Stimulated activated CD4-positive, alpha-beta T cell treated with anti-CD3 and anti-CD28 coated beads, Interleukin-1b, Interleukin-23, amount 100 ng/mL, for 24 hours (primary cell): Measurements from ENCODE around the gene STAG3.
"Not testable (repeated sequence)": the region's sequence is repeated elsewhere in the genome, so short reads cannot be mapped to it uniquely, and the experiment has no call there.

Experiments used
- DNase-seq, 4 experiments: peaks; one replicate each; pipeline ENCODE4 v3.0.0-alpha.2; 2020; ENCODE audit warnings: low read depth in 4 of 4, low spot score in 1 of 4

The STAG3 gene, protein sequence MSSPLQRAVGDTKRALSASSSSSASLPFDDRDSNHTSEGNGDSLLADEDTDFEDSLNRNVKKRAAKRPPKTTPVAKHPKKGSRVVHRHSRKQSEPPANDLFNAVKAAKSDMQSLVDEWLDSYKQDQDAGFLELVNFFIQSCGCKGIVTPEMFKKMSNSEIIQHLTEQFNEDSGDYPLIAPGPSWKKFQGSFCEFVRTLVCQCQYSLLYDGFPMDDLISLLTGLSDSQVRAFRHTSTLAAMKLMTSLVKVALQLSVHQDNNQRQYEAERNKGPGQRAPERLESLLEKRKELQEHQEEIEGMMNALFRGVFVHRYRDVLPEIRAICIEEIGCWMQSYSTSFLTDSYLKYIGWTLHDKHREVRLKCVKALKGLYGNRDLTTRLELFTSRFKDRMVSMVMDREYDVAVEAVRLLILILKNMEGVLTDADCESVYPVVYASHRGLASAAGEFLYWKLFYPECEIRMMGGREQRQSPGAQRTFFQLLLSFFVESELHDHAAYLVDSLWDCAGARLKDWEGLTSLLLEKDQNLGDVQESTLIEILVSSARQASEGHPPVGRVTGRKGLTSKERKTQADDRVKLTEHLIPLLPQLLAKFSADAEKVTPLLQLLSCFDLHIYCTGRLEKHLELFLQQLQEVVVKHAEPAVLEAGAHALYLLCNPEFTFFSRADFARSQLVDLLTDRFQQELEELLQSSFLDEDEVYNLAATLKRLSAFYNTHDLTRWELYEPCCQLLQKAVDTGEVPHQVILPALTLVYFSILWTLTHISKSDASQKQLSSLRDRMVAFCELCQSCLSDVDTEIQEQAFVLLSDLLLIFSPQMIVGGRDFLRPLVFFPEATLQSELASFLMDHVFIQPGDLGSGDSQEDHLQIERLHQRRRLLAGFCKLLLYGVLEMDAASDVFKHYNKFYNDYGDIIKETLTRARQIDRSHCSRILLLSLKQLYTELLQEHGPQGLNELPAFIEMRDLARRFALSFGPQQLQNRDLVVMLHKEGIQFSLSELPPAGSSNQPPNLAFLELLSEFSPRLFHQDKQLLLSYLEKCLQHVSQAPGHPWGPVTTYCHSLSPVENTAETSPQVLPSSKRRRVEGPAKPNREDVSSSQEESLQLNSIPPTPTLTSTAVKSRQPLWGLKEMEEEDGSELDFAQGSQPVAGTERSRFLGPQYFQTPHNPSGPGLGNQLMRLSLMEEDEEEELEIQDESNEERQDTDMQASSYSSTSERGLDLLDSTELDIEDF

DNA sequence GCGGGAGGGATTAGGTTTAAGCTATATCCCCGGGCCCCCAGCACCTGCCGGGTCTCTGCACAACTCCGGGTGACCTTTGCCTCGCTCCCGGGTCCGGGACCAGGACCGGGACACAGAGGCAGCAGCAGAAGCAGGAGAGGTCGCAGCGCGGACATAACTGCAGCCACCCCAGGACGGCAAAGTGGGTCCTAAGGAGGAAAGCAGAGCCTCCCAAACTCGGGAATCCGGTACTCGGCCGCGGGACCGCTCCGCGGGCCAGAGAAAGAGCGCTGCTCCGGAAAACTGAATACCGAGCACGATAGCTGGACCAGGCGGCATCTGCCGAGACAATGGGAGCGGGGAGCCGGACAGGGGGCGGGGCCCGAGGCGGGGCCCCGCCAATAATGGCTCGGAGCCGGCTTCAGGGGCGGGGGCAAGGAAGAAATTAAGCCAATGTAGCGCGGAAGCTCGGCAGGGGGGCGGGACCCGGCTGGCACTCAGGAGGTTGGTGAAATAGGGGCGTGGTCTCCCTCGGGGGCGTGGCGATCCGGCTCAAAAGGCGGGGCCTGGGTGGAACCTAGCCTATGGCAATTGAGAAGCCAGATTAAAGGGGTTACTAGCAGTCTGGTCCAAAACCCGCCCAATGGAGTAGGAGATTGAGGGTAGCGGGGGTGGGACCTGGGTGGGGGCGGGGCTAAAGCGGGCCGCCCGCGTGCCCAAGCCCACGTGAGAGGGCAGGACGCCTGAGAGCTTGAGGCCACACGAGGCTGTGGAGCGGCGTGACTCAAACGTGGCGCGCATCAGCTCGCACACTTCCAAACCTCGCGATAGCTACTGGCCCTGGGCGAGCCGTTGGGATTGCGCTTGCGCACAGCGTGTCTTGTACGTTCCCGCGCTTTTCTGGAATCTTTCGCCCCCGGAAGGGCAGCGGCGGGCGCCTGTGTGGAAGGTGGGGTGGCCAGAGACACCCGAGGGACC is at the start of gene STAG3, which contains the start of gene GPC2:
Gene STAG3, plus strand, starts transcription at position 874 of the 957 bp plus-strand sequence. CDS start 2,639 bp downstream, outside the sequence.
Gene GPC2, minus strand, starts transcription at position 337 of the 957 bp plus-strand sequence. Its CDS starts 182 bp downstream, at position 155.
- peak; percentile 92 to 98 (median 96) for DNase-seq

DNA sequence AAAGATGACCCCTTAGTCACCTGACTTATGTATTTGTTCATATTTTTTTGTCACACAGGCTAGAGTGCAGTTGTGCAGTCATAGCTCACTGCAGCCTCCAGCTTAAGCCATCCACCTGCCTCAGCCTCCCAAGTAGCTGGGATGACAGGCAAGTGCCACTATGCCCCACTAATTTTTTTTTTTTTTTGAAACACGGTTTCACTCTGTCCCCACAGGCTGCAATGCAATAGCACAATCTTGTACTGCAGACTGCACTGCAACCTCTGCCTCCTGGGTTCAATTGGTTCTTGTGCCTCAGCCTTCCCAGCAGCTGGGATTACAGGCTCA is 49.1 kb upstream of the STAG3 start:
- no peak for DNase-seq

DNA sequence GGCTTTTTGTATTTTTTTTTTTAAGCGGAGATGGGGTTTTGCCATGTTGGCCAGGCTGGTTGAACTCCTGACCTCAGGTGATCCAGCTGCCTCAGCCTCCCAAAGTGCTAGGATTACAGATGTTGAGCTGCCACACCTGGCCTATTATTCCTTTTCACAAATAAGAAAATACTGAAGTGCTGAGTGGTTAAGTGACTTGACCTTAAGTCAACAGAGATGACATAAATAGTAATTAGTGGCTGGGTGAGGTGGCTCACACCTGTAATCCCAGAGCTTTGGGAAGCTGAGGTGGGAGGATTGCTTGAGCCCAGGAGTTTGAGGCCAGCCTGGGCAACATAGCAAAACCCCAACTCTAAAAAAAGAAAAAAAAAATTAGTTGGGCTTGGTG is 47.5 kb upstream of the STAG3 start:
- DNase-seq = not testable (repeated sequence)

DNA sequence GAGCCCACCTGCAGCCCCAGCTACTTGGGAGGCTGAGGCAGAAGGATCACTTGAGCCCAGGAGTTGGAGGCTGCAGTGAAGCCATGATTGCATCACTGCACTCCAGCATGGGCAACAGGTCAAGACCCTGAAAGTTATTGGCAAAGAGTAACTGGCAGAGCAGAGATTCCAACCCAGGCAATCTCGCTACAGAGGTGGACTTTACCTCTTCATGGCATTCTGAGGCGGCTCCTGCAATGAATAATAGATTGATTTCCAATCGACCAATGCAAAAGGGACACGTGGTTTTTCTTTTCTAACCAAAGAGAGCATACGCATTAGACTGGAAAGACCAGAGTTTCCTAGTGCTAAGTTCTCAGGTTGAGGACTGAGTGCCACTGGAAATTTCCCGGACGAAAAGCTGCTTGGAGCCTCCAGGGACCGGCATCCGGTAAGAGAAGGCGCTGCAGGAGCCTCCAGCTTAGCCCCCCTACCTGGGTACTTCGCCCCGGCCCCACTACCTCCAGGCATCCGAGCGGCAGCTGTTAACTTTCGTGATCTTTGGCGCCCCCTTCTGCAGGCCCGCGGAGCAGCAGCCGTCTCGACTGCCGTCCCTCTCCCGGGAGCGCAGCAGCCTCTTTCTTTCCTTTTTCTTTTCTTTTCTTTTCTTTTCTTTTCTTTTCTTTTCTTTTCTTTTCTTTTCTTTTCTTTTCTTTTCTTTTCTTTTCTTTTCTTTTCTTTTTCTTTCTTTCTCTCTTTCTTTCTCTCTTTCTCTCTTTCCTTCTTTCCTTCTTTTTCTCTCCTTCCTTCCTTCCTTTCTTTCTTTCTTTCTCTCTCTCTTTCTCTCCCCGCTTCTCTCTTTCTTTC is 46.9 kb upstream of the STAG3 start:
- peak; percentile 66 to 92 (median 72) for DNase-seq

DNA sequence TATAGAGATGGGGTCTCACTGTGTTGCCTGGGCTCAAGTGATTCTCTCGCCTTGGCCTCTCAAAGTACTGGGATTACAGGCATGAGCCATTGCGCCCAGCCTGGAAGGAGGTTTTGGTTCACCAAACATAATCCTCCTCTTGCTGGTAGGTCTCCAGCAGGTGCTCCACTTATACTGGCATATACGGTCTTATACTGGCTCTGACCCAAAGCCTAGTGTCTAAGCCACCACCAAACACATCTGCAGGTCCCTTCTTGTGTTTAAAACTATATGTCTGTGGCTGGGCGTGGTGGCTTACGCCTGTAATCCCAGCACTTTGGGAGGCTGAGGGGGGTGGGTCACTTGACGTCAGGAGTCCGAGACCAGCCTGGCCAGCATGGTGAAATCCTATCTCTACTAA is 45.6 kb upstream of the STAG3 start:
- no peak for DNase-seq

DNA sequence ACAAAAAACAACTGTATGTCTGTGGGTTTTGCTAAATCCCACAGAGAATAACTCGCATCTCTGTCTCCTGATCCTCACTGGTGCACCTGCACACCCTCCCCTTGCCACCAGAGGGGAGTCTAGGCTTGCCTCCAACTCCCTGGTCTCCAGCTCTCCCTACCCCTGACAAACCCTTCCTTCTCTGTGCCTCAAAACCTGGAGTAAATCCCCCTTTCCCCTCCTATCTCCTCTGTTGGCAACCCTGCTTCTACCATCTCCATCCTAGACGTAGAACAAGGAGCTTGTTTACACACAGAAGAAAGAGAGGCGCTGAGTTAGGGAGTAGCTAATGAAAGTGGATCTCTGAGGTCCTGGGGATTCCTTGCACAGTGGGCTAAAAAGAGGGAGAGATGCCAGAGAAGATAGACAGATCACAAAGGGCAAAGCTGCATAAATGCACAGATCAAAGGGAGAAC is 45.0 kb upstream of the STAG3 start:
- DNase-seq = peak in 2 of 4 experiments; percentile 40 to 59

DNA sequence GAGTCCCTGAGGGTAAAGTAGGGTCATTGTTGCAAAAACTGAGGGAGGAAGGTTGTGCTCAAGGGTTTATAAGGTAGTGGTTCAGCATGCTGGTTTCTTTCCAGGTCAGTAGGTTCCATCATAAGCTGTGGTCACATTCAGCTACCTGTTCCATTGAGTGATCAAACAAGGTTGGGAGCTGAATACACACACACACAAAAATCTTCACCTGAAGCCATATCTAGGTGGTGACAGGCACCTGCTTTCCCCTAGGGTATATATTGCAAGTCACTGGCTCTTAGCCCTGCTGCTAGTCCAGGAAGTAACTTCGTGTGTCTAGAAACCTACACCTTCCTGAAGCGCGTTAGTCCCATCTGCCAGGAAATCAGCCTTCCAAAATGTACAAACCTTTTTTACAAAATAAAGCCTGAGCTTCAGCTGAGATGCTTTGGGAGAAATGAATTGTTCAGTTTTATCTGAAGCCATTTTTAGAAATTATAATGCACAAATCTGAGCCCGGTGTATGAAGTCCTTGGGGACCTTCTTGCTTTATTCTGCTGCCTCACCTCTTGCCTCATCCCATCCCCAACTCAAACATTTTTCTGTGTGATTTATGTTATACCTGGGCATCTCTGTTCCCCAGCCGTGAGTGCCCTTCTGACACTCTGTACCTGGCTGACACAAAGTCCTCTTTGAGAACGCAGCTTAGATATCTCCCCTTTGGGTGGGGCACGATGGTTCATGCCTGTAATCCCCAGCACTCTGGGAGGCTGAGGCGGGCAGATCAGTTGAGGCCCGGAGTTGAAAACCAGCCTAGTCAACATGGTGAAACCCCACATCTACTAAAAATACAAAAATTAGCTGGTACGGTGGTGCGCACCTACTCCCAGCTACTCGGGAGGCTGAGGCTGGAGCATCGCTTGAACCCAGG is 39.6 kb upstream of the STAG3 start:
- no peak for DNase-seq

DNA sequence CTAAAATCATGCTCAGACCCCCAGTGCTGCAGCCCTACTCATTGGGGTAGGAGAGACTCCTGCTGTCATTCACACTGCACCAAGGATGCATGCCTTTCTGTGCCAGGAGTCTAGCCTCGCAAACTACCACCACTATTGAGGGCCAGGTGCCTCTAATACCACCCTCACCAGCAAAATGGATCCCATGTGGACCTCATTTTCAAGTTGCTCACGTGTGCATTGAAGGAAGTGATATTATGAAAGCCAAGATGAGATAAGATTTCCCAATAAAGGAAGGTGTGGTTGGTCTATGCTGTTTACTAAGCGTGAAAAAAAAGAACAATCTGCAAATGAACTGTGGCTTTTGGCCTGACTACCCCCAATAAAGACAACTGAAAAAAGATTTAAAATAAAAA is 36.2 kb upstream of the STAG3 start:
- DNase-seq = no peak

DNA sequence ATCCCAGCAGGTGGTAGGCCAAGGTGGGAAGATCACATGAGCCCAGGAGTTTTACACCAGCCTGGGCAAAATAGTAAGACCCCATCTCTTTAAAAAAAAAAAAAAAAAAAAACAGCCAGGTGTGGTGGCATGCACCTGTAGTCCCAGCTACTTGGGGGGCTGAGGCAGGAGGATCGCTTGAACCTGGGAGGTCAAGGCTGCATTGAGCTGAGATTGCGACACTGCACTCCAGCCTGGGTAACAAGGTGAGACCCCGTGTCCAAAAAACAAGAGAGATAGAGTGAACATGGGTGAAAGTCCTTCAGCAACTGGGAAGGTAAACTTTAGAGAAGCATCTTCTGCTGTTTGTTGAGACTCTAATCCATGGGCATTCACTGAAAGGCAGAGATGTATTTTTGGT is 35.3 kb upstream of the STAG3 start:
- DNase-seq = no peak

DNA sequence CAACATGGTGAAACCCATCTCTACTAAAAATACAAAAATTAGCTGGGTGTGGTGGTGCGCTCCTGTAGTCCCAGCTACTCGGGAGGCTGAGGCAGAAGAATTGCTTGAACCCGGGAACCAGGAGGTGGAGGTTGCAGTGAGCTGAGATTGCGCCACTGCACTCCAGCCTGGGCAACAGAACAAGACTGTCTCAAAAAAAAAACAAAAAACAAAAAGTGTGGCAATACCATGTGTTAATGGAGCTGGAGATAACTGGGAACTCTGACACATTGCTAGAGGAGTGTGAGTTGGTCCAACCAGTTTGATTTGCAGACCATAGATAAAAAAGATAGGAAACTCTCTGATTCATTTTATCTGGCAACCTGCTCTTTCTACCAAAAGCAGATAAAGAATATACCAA is 31.4 kb upstream of the STAG3 start:
- not testable (repeated sequence) for DNase-seq

DNA sequence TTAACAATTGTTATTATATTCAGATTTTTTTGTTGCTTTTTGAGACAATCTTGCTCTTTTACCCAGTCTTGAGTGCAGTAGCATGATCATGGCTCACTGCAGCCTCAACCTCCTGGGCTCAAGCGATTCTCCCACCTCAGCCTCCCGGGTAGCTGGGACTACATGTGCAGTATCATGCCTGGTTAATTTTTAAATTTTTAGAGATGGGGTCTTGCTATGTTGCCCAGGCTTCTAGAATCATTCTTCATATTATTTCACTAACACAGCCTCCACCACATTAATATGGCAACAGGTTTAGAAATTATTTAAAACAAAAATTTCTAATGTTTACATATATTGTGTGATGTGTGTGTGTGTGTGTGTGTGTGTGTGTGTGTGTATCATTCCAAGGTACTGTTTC is 30.4 kb upstream of the STAG3 start:
- DNase-seq = no peak

DNA sequence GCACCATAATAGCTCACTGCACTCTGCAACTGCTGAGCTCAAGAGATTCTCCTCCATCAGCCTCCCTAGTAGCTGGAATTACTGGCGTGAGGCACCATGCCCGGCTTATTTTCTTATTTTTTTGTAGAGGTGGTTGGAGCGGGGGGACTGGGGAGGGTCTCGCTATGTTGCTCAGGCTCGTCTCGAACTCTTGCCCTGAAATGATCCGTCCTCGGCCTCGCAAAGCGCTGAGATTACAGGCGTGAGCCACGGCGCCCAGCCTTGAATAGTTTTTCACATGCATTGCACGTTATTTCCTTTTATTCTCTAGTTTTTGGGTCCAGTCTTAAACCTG is 29.5 kb upstream of the STAG3 start:
- DNase-seq = no peak

DNA sequence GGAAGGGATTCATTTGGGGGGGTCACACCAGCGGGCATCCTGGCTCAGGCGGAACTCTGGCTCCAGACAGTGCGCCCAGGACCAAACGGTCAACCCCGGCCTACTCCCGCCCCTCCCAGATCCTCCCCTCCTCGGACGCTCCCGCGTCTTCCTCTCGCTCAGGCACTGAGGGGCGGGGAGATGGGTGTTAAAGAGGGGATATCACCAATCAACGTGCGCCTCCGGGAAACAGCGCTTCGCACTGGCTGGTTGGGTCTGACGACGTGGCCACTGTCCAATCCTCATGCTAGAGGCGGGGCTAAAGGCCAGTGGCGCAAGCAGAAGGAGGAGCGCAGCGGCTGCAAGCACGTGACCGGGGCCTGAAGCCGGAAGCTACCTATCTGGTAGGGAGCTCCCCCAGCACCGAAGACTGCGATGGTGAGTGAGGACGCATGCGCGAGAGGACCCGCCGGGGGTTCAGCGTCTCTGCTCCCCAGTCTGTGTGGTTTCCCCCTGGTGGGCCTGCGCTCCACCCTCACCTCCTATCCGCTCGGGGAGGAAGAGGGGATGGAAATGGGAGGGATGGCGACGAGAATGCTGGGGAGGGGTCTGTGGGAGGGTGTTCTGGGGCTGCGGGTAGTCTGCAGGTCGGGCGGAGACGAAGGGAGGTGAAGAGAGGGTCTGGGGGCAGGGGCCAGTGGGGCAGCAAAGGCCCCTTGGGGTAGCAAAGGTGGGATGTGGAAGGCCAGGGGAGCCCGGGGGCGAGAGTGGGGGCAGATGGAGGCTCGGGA is 29.0 kb upstream of the STAG3 start, which contains the start of gene LAMTOR4:
Gene LAMTOR4, plus strand, starts transcription at position 360 of the 770 bp plus-strand sequence. Its CDS starts 55 bp downstream, at position 415.
- peak; percentile 87 to 97 (median 92) for DNase-seq

DNA sequence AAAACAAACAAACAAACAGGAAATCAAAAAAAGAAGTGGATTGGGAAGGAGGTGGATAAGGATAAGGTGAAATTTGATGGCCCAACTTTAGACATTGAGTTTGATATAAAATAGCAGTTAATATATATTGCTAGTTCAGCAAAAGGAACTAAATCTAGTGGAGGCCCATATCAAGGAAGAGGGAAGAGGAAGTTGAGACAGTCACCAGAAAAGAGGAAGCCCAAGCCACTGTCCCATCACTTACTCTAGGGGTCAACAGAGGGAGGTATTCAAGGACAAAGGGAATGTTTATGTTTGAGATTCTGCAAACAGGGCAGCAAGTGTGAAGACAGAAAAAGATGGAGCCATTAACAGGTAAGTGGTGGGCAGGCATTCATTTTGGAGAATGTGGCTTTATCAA is 25.3 kb upstream of the STAG3 start:
- DNase-seq = no peak

DNA sequence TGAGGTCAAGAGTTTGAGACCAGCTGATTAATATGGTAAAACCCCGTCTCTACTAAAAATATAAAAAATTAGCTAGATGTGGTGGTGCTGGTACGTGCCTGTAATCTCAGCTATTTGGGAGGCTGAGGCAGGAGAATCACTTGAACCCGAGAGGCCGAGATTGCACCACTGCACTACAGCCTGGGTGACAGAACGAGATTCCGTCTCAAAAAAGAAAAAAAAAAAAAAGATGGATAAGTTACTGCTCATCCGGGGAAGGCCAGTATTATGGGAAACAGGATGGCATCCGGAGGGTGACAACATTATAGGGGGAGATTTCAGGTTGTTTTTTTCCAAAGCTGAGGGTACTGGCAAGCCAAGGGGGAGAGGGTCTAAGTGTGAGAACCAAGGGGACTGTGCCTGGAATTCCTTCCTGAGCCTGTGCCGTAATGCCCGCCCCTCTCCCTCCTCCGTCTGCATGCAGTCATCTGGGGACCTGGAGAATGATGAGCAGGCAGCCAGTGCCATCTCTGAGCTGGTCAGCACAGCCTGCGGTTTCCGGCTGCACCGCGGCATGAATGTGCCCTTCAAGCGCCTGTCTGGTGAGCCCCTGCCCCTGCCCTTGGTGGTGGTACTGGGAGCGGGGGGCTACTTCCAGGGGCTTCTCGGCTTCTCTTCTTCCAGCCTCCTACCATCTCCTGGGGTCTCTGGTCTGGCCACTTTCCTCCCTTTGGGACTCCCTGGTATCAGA is 24.6 kb upstream of the STAG3 start:
- DNase-seq = no peak

DNA sequence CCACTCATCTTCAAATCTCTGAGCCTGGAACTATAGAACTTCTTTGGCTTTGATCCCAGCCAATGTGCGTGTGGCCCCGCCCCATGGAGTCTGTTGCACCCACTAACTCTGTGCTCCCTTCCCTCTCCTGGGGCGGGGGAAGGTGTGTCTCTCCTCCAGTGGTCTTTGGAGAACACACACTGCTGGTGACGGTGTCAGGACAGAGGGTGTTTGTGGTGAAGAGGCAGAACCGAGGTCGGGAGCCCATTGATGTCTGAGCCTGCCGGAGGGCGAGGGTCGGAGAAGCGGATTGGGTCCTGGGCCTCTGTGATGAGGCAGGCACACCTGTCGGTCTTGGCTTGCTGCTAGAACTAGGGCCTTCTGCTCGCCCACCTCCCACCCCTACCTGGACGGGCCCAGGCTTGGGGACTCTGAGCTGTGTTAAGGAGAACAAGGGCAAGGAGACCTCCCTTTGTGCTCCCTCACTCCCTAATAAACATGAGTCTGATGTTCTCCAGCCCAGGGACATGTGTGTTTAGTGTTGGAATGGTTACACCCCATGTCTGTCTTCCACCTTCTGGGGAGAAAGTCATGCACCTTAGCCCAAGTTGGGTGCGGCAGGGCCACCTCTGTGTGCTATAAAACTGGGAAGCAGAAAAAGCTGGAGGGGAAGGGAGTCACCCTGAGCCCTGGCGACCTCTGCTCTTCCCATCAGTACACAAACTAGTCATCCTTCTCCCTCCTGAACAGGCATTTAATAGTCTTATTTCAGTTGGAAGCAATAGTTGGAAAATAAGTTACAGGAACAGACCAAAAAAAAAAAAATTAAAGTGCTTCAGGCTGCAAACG is 23.8 kb upstream of the STAG3 start:
- DNase-seq = no peak
